Brain microvascular endothelial cell (primary cell): Measurements from ENCODE around the gene KCTD8.

Experiments used
- DNase-seq: peaks from one replicate; pipeline ENCODE4 v3.0.0-alpha.2; 2020
- H3K27ac ChIP-seq: fragments of 250-450 bp; sonication (Bioruptor Pico); 2 replicates; pipeline ENCODE4 v1.5.1; 2020; ENCODE audit warnings: mild to moderate bottlenecking, moderate library complexity
- H3K27me3 ChIP-seq: fragments of 250-450 bp; sonication (Bioruptor Pico); replicated peaks from 2 replicates; pipeline ENCODE4 v1.5.1; 2020; ENCODE audit warnings: mild to moderate bottlenecking
- H3K36me3 ChIP-seq: fragments of 250-450 bp; sonication (Bioruptor Pico); replicated peaks from 2 replicates; pipeline ENCODE4 v1.5.1; 2020; ENCODE audit warnings: mild to moderate bottlenecking
- H3K4me3 ChIP-seq: 2 replicates; pipeline ENCODE4 v1.5.1; 2011; ENCODE audit warnings: low read depth, mild to moderate bottlenecking, control low read depth, low read length, moderate library complexity
- CTCF ChIP-seq: IDR thresholded peaks from 2 replicates; pipeline ENCODE4 v1.5.1; 2011; ENCODE audit warnings: low read depth, mild to moderate bottlenecking, moderate library complexity, low read length, control low read depth, inconsistent platforms; ENCODE audit errors: missing control alignments
- in situ Hi-C: cut with HindIII; loops from 2 replicates; pipeline ENCODE4 v1.10.0; 2017; ENCODE audit warnings: low sequenced_read_pairs, low pct_ligation_motif_present

The KCTD8 gene

GRCh38 chr4:44368413-44369167 lies 80.0 kb downstream of the KCTD8 start:
- Histone ChIP-seq H3K4me3 (no peak overlapping the region), H3K27ac (no peak overlapping the region), H3K36me3 (no peaks in the 10 kb centered on the region), H3K27me3 (no peaks in the 10 kb centered on the region)
- in situ Hi-C loops: no loop called here
- TF ChIP-seq CTCF: no peak
- no peak for DNase-seq

GRCh38 chr4:44354172-44354571 lies 94.4 kb downstream of the KCTD8 start:
- in situ Hi-C loops: no loop called here
- H3K27ac ChIP-seq: no peak overlapping the region
- no peaks in the 10 kb centered on the region for H3K27me3 ChIP-seq
- DNase-seq: no peak
- no peak for TF ChIP-seq CTCF
- no peaks in the 10 kb centered on the region for H3K36me3 ChIP-seq
- no peak overlapping the region for H3K4me3 ChIP-seq

- Histone ChIP-seq H3K4me3 (no peak overlapping the region), H3K36me3 (no peaks in the 10 kb centered on the region), H3K27ac (no peak overlapping the region), H3K27me3 (no peaks in the 10 kb centered on the region)
- no peak for TF ChIP-seq CTCF
- in situ Hi-C loops: no loop called here
- no peak for DNase-seq
These were observed 97.5 kb downstream of the KCTD8 start for GRCh38 chr4:44351069-44351468.

- TF ChIP-seq CTCF: no peak
- H3K36me3 ChIP-seq: no peaks in the 10 kb centered on the region
- DNase-seq: no peak
- H3K4me3 ChIP-seq: no peak overlapping the region
- H3K27ac ChIP-seq: no peak overlapping the region
- in situ Hi-C loops: no loop called here
- H3K27me3 ChIP-seq: no peaks in the 10 kb centered on the region
These were observed 105.8 kb downstream of the KCTD8 start for GRCh38 chr4:44342800-44343199.

GRCh38 chr4:44326741-44327140 lies 121.9 kb downstream of the KCTD8 start:
- Histone ChIP-seq H3K27me3 (no peaks in the 10 kb centered on the region), H3K36me3 (no peaks in the 10 kb centered on the region), H3K4me3 (no peak overlapping the region), H3K27ac (no peak overlapping the region)
- no peak for DNase-seq
- in situ Hi-C loops: no loop called here
- no peak for TF ChIP-seq CTCF

- in situ Hi-C loops: no loop called here
- Histone ChIP-seq H3K27me3 (no peaks in the 10 kb centered on the region), H3K4me3 (no peak overlapping the region), H3K36me3 (no peaks in the 10 kb centered on the region), H3K27ac (no peak overlapping the region)
- no peak for TF ChIP-seq CTCF
- no peak for DNase-seq
These were observed 127.8 kb downstream of the KCTD8 start for GRCh38 chr4:44320833-44321232.
